ENCODE measurements around the gene PAK1. TPM values are rescaled to one million over a fixed set of nuclear protein-coding genes. Genes with fewer than 3 reads are reported as not detected.

PAK1 gene
- total and polyA plus RNA-seq, 2 donors (not counting 3 experiments of a cell fraction or from before 2014, with no cell fraction given) = 5.6 to 12.9 TPM

GRCh38 chr11:77332259-77332658, 141.6 kb downstream of the PAK1 start:
- intact Hi-C loops (cut with micrococcal nuclease) (no loop called here), dilution Hi-C loops (cut with MboI; ENCODE audit: extremely low pct_ligation_motif_present, low sequenced_read_pairs) (no loop called here)
- Histone ChIP-seq H3K36me3 (ENCODE audit: control insufficient read depth in 2 of 2, extremely low read depth in 1 of 2, insufficient read depth in 2 of 2, low read length in 2 of 2) (no peaks in the 10 kb centered on the region), H3K9ac (replicated peaks; ENCODE audit: extremely low read depth, insufficient read depth, low read length) (no peak overlapping the region), H3K4me3 (replicated peaks in 1 of 3; ENCODE audit: insufficient read depth in 1 of 3, low read depth in 1 of 3, low read length in 3 of 3) (no peak overlapping the region), H4K20me1 (replicated peaks; ENCODE audit: control insufficient read depth, extremely low read depth, insufficient read depth, low read length) (no peaks in the 10 kb centered on the region), H3K9me3 (replicated peaks; ENCODE audit: control insufficient read depth, insufficient read depth, low read length) (no peaks in the 10 kb centered on the region), H2AFZ (ENCODE audit: low read depth, low read length) (no peak overlapping the region), H3K79me2 (ENCODE audit: control insufficient read depth, insufficient read depth, low read length) (no peaks in the 10 kb centered on the region), H3K27ac (ENCODE audit: insufficient read depth, low read depth, low read length) (no peak overlapping the region), H3K4me2 (ENCODE audit: insufficient read depth, low read length) (no peak overlapping the region), H3K9me1 (replicated peaks; ENCODE audit: control insufficient read depth, extremely low read depth, insufficient read depth, low read length) (no peaks in the 10 kb centered on the region), H3K27me3 (ENCODE audit: control insufficient read depth in 2 of 2, insufficient read depth in 2 of 2, low read length in 2 of 2) (no peaks in the 10 kb centered on the region), H3K4me1 (ENCODE audit: control insufficient read depth, extremely low read depth, insufficient read depth, low read length) (no peaks in the 10 kb centered on the region)
- POLR2A ChIA-PET = no interaction called here
- BruUV-seq (replicated peaks) = no TSS peak
- CTCF ChIA-PET = no interaction called here
- FAIRE-seq = no peak
- TF ChIP-seq CTCF (IDR thresholded peaks at IDR 0.05; ENCODE audit: extremely low read depth in 1 of 2, insufficient read depth in 1 of 2, low read depth in 1 of 2, low read length in 2 of 2) (no peak), FOS (IDR thresholded peaks at IDR 0.05; ENCODE audit: borderline replicate concordance, insufficient read depth, low read length) (no peak), POLR2A (IDR thresholded peaks at IDR 0.05; ENCODE audit: low read depth, low read length) (no peak), JUN (IDR thresholded peaks at IDR 0.05; ENCODE audit: borderline replicate concordance, insufficient read depth, insufficient read length, low read depth) (no peak), POLR2AphosphoS5 (IDR thresholded peaks at IDR 0.05; ENCODE audit: insufficient read depth, low read depth, low read length) (no peak), GATA2 (IDR thresholded peaks at IDR 0.05; ENCODE audit: insufficient read depth, insufficient read length, low read depth, low read length) (no peak), EZH2 (IDR thresholded peaks at IDR 0.05; ENCODE audit: borderline replicate concordance, low read depth, low read length, severe bottlenecking) (no peak), MYC (IDR thresholded peaks at IDR 0.05; ENCODE audit: low read depth, low read length) (no peak)
- TF ChIP-seq, protein P1, sequence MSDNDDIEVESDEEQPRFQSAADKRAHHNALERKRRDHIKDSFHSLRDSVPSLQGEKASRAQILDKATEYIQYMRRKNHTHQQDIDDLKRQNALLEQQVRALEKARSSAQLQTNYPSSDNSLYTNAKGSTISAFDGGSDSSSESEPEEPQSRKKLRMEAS (IDR thresholded peaks at IDR 0.05; ENCODE audit: insufficient read depth, insufficient read length) = no peak
- DNase-seq (ENCODE audit: low read depth, low spot score) = no peak

Measured in endothelial cell of umbilical vein (primary cell).